GM20431 (cell line): ENCODE data around the gene DENND6B.

Experiments
- in situ Hi-C: fragments of 300-500 bp; cut with MseI, MboI; formaldehyde crosslinking; loops from one replicate; pipeline ENCODE4 v1.15.0; 2020; ENCODE audit warnings: low sequenced_read_pairs; ENCODE audit not compliant: unreplicated experiment

The DENND6B gene

DNA sequence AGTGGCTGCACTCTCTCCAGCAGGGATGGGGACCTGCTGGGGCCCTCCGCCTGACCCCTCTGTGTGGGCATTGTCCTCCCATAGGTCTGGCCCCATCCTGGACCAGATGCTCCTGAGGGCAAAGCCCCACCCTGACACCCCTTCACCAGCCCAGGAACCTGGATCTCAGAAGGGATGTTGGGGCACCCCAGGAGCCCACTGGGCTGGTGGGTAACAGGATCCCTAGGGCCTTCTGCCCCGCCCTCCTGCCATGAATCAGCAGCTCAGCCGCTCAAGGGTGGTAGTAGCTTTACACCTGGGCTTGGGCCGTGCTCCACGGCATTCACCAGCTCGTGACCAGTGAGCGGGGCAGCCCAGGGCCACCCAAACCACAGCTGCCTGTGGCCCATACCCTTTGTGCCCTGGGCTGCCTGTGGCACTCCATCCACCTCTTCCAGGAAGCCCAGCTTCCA, 64.3 kb downstream of the DENND6B start:
- in situ Hi-C loops, result no loop called here

DNA sequence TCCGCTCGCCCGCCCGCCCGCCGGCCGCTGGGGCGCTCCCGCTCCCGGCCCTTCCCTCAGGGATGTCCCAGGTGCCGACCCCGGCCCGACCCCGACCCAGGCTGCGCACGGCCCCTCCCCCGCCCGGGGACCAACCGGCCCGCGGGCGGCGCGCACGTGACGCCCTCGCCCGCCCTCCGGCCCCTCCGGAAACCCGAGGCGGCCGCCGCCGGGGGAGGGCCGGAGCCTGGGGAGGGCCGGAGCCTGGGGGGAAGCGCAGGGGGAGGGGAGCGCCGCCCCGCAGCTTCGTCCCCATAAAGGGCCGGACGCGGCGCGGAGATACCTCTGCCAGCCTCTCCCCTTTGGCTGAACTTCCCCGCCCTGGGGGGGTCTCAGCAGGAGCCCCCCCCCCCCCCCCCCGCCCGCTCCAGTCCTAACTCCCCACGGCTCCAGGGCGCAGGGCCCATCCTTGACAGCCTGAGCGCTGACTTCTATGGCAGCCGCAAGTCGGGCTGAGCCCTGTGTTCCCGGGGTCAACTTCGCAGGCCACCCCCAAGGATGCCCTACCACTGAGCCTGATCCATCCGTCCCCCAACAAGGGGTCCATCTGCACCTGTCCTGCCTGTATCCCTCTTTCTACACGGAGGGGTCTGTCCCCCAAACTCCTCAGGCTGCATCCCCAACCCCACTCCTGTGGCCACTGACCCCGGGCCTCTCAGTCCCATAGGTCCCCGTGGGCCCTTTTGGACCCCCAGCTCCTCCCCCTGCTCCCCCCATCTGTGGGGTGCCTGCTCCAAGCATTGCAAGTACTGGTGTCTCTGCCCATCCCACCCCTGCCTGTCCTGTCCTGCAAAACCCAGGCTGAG, 65.0 kb downstream of the DENND6B start, which contains the start of gene MAPK12:
Gene MAPK12 (minus strand): TSS at position 69 of the 845 bp plus-strand sequence. CDS start 174 bp downstream, outside the sequence.
- in situ Hi-C loops, result no loop called here

DNA sequence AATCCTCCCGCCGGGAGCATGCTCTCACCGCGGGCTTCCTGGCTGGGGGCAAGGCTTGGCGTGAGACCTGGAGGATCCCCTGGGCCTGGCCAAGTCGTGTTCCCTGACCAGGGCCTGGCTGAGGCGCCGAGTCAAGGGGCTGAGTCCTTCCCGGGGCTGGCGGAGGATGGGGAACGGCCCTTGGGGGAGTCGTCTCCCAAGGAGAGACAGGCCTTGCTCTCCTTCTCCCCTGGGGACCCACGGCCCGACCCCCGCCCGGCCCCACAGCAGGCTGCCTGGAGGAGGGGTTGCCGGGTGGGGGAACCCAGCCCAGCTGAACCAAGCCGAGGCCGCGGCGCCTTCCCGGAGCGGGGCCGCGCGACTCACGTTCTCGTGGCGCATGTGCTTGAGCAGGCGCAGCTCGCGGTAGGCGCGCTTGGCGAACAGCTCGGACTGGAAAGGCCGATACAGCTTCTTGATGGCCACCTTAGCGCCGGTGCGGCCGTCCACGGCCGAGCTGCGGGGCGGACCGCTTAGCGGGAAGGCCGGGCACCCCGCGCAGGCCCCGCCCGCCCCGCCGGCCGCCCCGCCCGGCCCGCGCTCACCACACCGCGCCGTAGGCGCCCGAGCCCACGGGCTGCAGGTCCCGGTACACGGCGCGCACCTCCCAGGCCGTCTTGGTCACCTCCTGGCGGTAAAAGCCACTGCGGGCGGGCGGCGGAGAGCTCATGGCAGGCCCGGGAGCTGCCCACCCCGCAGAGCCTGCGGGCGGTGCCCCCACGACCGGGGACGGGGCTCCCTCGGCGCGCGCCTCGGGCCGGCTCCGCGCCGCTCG, 65.8 kb downstream of the DENND6B start:
- in situ Hi-C loops, result no loop called here

DNA sequence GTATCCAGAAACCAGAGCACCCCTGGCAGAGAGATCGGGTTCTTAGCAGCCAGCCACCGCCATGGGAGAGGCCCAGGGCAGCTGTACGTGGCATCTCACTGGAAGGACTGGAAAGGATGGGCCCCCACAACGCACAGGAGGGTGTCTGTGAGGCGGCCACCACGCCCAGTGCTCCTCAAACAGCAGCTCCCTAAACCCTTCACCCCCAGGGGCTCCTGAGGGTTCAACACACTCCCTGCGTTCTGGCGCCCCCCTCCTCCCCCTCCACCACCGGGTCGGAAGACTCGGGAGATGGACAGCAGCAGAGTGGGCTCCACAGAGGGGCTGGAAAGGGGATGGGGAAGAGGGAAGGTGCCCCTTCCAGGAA, 66.4 kb downstream of the DENND6B start:
- in situ Hi-C loops, result no loop called here

GRCh38 chr22:50259302-50259701, 67.5 kb downstream of the DENND6B start:
- in situ Hi-C loops, result no loop called here
